K562 (cell line): Measurements from ENCODE around the gene MPL. TPM values are rescaled to one million over a fixed set of nuclear protein-coding genes. Genes with fewer than 3 reads are reported as not detected.

ENCODE experiments used
- ASH1L ChIP-seq: fragments of 450-650 bp; IDR thresholded peaks from 2 replicates; pipeline ENCODE4 v1.6.1; 2018; ENCODE audit warnings: borderline replicate concordance, mild to moderate bottlenecking, low read depth; ENCODE audit not compliant: partially characterized antibody
- ATF2 ChIP-seq: sonication (generic); formaldehyde crosslinking; IDR thresholded peaks from 2 replicates; pipeline ENCODE4 v1.8.1; 2022; ENCODE audit warnings: missing genetic modification reagents
- E4F1 ChIP-seq: fragments of 250-450 bp; sonication (Bioruptor Pico); IDR thresholded peaks from 2 replicates; pipeline ENCODE4 v1.5.0; 2021; ENCODE audit warnings: mild to moderate bottlenecking, borderline replicate concordance
- FOXJ3 ChIP-seq: sonication (generic); formaldehyde crosslinking; IDR thresholded peaks from 2 replicates; pipeline ENCODE4 v1.4.0; 2020; ENCODE audit warnings: mild to moderate bottlenecking, missing genetic modification reagents
- GATAD2B ChIP-seq: fragments of 450-650 bp; IDR thresholded peaks from 2 replicates; pipeline ENCODE4 v1.6.1; 2017; ENCODE audit warnings: mild to moderate bottlenecking, borderline replicate concordance
- MLLT1 ChIP-seq, 2 experiments: fragments of 450-650 bp; IDR thresholded peaks; 2 replicates each; pipeline ENCODE4 v1.6.1; 2016
- MTF1 ChIP-seq: fragments of 250-450 bp; sonication (Bioruptor Pico); IDR thresholded peaks from 2 replicates; pipeline ENCODE4 v1.9.0; 2021; ENCODE audit warnings: moderate library complexity, mild to moderate bottlenecking, inconsistent platforms, borderline replicate concordance
- NFYB ChIP-seq: IDR thresholded peaks from 2 replicates; pipeline ENCODE4 v1.6.1; 2011; ENCODE audit warnings: mild to moderate bottlenecking, moderate library complexity; ENCODE audit not compliant: insufficient read length; ENCODE audit errors: extremely low read depth
- SP1 ChIP-seq: sonication (generic); formaldehyde crosslinking; IDR thresholded peaks from 2 replicates; pipeline ENCODE4 v1.8.1; 2022; ENCODE audit warnings: mild to moderate bottlenecking, missing genetic modification reagents
- TRIM24 ChIP-seq, 2 experiments: fragments of 450-650 bp; IDR thresholded peaks; 2 replicates each; pipeline ENCODE4 v1.6.1; 2016
- ZNF253 ChIP-seq: fragments of 250-450 bp; sonication (Bioruptor Pico); conservative IDR thresholded peaks from 2 replicates; pipeline ENCODE4 v1.6.1; 2021; ENCODE audit warnings: mild to moderate bottlenecking
- ZNF740 ChIP-seq, 3 experiments: fragments of 200-800 bp in 1 of 3; sonication (Bioruptor generic) in 1 of 3; sonication (generic) in 1 of 3; formaldehyde crosslinking in 1 of 3; IDR thresholded peaks; 2 replicates each; pipeline versions ENCODE4 v1.6.1 to v1.8.0; 2016 to 2022; ENCODE audit warnings: mild to moderate bottlenecking in 2 of 3, missing compliant biosample characterization in 2 of 3, missing genetic modification characterization in 2 of 3, missing genetic modification reagents in 1 of 3
- polyA plus RNA-seq, 8 experiments: library from polyadenylated mRNA; depleted of rRNA in 4 of 8; stranded (reverse) in 5 of 8; unstranded in 3 of 8; fragments of >200 nt; fragmentation: Nextera tagmentation in 2 of 8; fragmentation: Illumina TruSeq in 1 of 8; extraction: Ambion mirVana in 2 of 8; extraction: Trizol in 1 of 8; gene quantifications; 2 replicates each; pipeline versions ENCODE4 v1.2.1 to v1.2.3, GENCODE V29; 2011 to 2014; ENCODE audit warnings: inconsistent platforms in 1 of 8, missing spikeins in 1 of 8
- total RNA-seq, 7 experiments: library from RNA; depleted of rRNA in 6 of 7; stranded (reverse); fragments of >200 nt in 6 of 7; fragmentation: Illumina TruSeq in 2 of 7; extraction: Trizol in 2 of 7; gene quantifications; 2 replicates each; pipeline versions ENCODE4 v1.2.1 to v1.2.3, GENCODE V29; 2011 to 2021; ENCODE audit warnings: low replicate concordance in 1 of 7
- TF ChIP-seq, protein P1 (sequence below): sonication (generic); formaldehyde crosslinking; IDR thresholded peaks from 2 replicates; pipeline ENCODE4 v1.8.1; 2023; ENCODE audit warnings: mild to moderate bottlenecking, missing genetic modification reagents
- TF ChIP-seq, protein P2 (sequence below): conservative IDR thresholded peaks from 2 replicates; pipeline ENCODE4 v1.6.1; 2011; ENCODE audit warnings: low read depth, mild to moderate bottlenecking, low read length; ENCODE audit not compliant: control insufficient read depth

Gene MPL
- total and polyA plus RNA-seq, 9 of the 15 experiments (the other 6 are each of a cell fraction or from before 2014, with no cell fraction given) = not detected

DNA sequence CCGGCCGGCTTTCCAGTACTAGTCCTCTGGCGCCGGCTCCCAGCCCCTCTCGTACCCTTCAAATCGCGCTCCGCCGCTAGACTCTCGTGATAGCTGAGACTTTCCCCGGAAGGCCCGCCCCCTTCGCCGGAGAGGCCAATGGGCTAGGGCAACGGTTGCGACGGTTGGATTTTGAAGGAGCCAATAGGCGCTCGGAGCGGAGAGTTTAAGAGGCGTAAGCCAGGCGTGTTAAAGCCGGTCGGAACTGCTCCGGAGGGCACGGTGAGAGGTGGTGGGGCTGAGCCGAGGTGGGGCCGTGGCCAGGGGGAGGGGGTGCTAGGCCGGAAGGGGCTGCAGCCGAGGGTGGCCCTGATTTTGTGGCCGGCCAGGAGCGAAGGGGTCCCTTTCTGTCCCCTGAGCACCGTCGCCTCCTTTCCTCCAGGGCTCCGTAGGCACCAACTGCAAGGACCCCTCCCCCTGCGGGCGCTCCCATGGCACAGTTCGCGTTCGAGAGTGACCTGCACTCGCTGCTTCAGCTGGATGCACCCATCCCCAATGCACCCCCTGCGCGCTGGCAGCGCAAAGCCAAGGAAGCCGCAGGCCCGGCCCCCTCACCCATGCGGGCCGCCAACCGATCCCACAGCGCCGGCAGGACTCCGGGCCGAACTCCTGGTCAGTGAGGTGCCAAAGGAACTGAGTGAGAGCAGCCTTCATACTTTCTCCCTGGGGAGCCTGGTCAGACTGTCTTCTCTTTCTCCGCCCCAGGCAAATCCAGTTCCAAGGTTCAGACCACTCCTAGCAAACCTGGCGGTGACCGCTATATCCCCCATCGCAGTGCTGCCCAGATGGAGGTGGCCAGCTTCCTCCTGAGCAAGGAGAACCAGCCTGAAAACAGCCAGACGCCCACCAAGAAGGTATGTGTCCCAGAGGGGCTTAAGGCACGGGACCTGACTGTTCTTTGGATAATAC lies 21.4 kb downstream of the MPL start, which contains the start of gene CDC20 (continued):
- TF ChIP-seq ZNF740 (CRISPR knock-in tag; IDR thresholded peaks at IDR 0.05) (0 out of 2 replicates have a peak, but pooled peaks have one; percentile 19), ZNF740 (tag; IDR thresholded peaks at IDR 0.05) (no peak), ATF2 (CRISPR knock-in tag) (no peak), NFYB (peak; percentile 97), MTF1 (CRISPR knock-in tag) (no peak), FOXJ3 (CRISPR knock-in tag) (no peak), GATAD2B (peak; percentile 84; the same call in 1 of the 2 replicates), SP1 (CRISPR knock-in tag) (peak; percentile 67), MLLT1 (IDR thresholded peaks at IDR 0.05) (0 out of 4 replicates have a peak, but pooled peaks of 1 of the 2 experiments have one; percentile 28), E4F1 (CRISPR knock-in tag) (no peak), ASH1L (peak; percentile 69), TRIM24 (IDR thresholded peaks at IDR 0.05) (0 out of 4 replicates have a peak, but pooled peaks of 1 of the 2 experiments have one; percentile 9), ZNF253 (CRISPR knock-in tag) (no peak)
- TF ChIP-seq, protein P1, sequence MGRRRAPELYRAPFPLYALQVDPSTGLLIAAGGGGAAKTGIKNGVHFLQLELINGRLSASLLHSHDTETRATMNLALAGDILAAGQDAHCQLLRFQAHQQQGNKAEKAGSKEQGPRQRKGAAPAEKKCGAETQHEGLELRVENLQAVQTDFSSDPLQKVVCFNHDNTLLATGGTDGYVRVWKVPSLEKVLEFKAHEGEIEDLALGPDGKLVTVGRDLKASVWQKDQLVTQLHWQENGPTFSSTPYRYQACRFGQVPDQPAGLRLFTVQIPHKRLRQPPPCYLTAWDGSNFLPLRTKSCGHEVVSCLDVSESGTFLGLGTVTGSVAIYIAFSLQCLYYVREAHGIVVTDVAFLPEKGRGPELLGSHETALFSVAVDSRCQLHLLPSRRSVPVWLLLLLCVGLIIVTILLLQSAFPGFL = no peak
- TF ChIP-seq, protein P2, sequence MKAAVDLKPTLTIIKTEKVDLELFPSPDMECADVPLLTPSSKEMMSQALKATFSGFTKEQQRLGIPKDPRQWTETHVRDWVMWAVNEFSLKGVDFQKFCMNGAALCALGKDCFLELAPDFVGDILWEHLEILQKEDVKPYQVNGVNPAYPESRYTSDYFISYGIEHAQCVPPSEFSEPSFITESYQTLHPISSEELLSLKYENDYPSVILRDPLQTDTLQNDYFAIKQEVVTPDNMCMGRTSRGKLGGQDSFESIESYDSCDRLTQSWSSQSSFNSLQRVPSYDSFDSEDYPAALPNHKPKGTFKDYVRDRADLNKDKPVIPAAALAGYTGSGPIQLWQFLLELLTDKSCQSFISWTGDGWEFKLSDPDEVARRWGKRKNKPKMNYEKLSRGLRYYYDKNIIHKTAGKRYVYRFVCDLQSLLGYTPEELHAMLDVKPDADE = 0 out of 2 replicates have a peak, but pooled peaks have one; percentile 33
